HEK293T (cell line): ENCODE data around the gene PLB1.

Experiments used
- ARNT ChIP-seq: fragments of 450-650 bp; IDR thresholded peaks from 2 replicates; pipeline ENCODE4 v1.6.1; 2017; ENCODE audit warnings: mild to moderate bottlenecking
- BHLHE40 ChIP-seq: fragments of 450-650 bp; IDR thresholded peaks from 2 replicates; pipeline ENCODE4 v1.6.1; 2016; ENCODE audit warnings: mild to moderate bottlenecking, moderate library complexity, borderline replicate concordance
- CTBP1 ChIP-seq: fragments of 450-650 bp; IDR thresholded peaks from 2 replicates; pipeline ENCODE4 v1.6.1; 2016; ENCODE audit warnings: borderline replicate concordance
- FOXA1 ChIP-seq: fragments of 450-650 bp; IDR thresholded peaks from 2 replicates; pipeline ENCODE4 v1.6.1; 2016; ENCODE audit warnings: mild to moderate bottlenecking
- FOXK2 ChIP-seq: fragments of 450-650 bp; IDR thresholded peaks from 2 replicates; pipeline ENCODE4 v1.6.1; 2016; ENCODE audit warnings: mild to moderate bottlenecking
- FOXM1 ChIP-seq: fragments of 450-650 bp; IDR thresholded peaks from 2 replicates; pipeline ENCODE4 v1.6.1; 2017; ENCODE audit warnings: mild to moderate bottlenecking, borderline replicate concordance
- L3MBTL2 ChIP-seq: fragments of 450-650 bp; conservative IDR thresholded peaks from 2 replicates; pipeline ENCODE4 v1.6.1; 2016; ENCODE audit warnings: mild to moderate bottlenecking
- LEF1 ChIP-seq: fragments of 450-650 bp; IDR thresholded peaks from 2 replicates; pipeline ENCODE4 v1.6.1; 2017; ENCODE audit warnings: mild to moderate bottlenecking, borderline replicate concordance
- NFRKB ChIP-seq: fragments of 450-650 bp; IDR thresholded peaks from 2 replicates; pipeline ENCODE4 v1.6.1; 2016; ENCODE audit warnings: mild to moderate bottlenecking, moderate library complexity
- PKNOX1 ChIP-seq: fragments of 450-650 bp; IDR thresholded peaks from 2 replicates; pipeline ENCODE4 v1.6.1; 2016
- SP1 ChIP-seq: fragments of 450-650 bp; IDR thresholded peaks from 2 replicates; pipeline ENCODE4 v1.6.1; 2017
- SUZ12 ChIP-seq: fragments of 450-650 bp; IDR thresholded peaks from 2 replicates; pipeline ENCODE4 v1.6.1; 2016; ENCODE audit warnings: mild to moderate bottlenecking
- TARDBP ChIP-seq: fragments of 450-650 bp; IDR thresholded peaks from 2 replicates; pipeline ENCODE4 v1.6.1; 2016
- ZNF384 ChIP-seq: fragments of 450-650 bp; IDR thresholded peaks from 2 replicates; pipeline ENCODE4 v1.6.1; 2016

DNA sequence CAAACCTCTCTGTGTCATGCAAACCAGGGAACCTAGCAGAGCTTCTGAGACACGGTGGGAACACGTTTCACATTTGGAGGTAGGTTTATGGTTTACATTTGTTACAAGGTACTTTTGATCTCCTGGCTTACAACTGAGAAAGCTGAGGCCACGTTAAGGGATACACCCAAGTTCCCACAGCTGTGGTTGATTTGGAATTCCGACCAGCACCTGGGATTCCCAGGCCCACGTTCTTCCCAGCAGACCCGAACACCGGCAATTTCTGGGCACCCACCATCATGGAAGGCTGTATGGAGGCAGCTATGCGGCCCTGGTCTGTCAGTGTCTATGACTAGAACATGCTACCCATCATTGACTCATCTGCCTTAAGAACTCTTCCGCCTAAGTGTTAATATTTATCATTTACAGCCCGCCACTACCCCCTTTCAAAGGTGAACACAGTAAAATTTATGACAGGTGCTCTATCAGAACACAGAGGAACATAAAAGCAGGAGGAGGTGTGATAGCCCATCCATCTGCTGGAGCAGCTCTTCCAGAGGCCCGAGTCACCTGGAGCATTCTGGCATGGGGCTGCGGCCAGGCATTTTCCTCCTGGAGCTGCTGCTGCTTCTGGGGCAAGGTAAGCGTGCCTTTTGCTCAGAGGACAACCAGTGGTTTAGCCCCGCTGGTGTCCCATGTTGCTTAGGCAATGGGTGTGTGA lies at the start of gene PLB1:
- TF ChIP-seq BHLHE40, result no peak
- TF ChIP-seq FOXA1, result no peak
- TF ChIP-seq FOXK2, result no peak
- no peak for TF ChIP-seq NFRKB
- no peak for TF ChIP-seq SUZ12
- no peak for TF ChIP-seq CTBP1
- no peak for TF ChIP-seq TARDBP
- no peak for TF ChIP-seq SP1
- no peak for TF ChIP-seq ZNF384
- TF ChIP-seq PKNOX1, result no peak
- no peak for TF ChIP-seq ARNT
- TF ChIP-seq FOXM1, result no peak
- TF ChIP-seq L3MBTL2, result no peak
- TF ChIP-seq LEF1, result no peak
